Uterus (tissue), 2 donors: ENCODE results near the gene ANKDD1A.

Source experiments
- POLR2A ChIP-seq, 2 donors: fragments of 450-650 bp; IDR thresholded peaks; one replicate each; pipeline ENCODE4 v1.6.1; 2016; ENCODE audit warnings: antibody characterized with exemption in 2 of 2, mild to moderate bottlenecking in 1 of 2, moderate library complexity in 1 of 2
- TF ChIP-seq, protein P1 (sequence below), 4 experiments: fragments of 200-600 bp in 2 of 4; fragments of 450-650 bp in 2 of 4; sonication (generic) in 2 of 4; IDR thresholded peaks; one replicate each; pipeline ENCODE4 v1.5.1; 2016 to 2019; ENCODE audit warnings: antibody characterized with exemption in 4 of 4, mild to moderate bottlenecking in 2 of 4, moderate library complexity in 1 of 4

GRCh38 chr15:64981812-64982431, 70.2 kb downstream of the ANKDD1A start:
- TF ChIP-seq, protein P1, sequence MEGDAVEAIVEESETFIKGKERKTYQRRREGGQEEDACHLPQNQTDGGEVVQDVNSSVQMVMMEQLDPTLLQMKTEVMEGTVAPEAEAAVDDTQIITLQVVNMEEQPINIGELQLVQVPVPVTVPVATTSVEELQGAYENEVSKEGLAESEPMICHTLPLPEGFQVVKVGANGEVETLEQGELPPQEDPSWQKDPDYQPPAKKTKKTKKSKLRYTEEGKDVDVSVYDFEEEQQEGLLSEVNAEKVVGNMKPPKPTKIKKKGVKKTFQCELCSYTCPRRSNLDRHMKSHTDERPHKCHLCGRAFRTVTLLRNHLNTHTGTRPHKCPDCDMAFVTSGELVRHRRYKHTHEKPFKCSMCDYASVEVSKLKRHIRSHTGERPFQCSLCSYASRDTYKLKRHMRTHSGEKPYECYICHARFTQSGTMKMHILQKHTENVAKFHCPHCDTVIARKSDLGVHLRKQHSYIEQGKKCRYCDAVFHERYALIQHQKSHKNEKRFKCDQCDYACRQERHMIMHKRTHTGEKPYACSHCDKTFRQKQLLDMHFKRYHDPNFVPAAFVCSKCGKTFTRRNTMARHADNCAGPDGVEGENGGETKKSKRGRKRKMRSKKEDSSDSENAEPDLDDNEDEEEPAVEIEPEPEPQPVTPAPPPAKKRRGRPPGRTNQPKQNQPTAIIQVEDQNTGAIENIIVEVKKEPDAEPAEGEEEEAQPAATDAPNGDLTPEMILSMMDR (IDR thresholded peaks at IDR 0.05), result no peak
- TF ChIP-seq POLR2A (IDR thresholded peaks at IDR 0.05), result no peak
